Adrenal gland (tissue), 12 donors: ENCODE measurements around the gene DNAH12. TPM values are rescaled to one million over a fixed set of nuclear protein-coding genes. Genes with fewer than 3 reads are reported as not detected.
"Not testable (repeated sequence)": the region's sequence is repeated elsewhere in the genome, so short reads cannot be mapped to it uniquely, and the experiment has no call there.

Source experiments
- DNase-seq, 7 donors: peaks; one replicate each; pipeline ENCODE4 v3.0.0-alpha.2; 2019 to 2020
- H3K27ac ChIP-seq, 5 donors: fragments of 200-600 bp; sonication (generic) in 4 of 5; 1 replicate in 3 of 5; 2 replicates in 2 of 5; pipeline versions ENCODE4 v1.5.1 to v1.8.0; 2016 to 2020; ENCODE audit warnings: mild to moderate bottlenecking in 1 of 5
- H3K27me3 ChIP-seq: fragments of 200-600 bp; 2 replicates; pipeline ENCODE4 v1.8.0; 2021
- H3K36me3 ChIP-seq, 2 donors: fragments of 200-600 bp; replicated peaks in 1 of 2; 1 replicate in 1 of 2; 2 replicates in 1 of 2; pipeline versions ENCODE4 v1.5.1 to v1.8.0; 2018 to 2022
- H3K4me1 ChIP-seq, 2 donors: fragments of 200-600 bp; replicated peaks in 1 of 2; 1 replicate in 1 of 2; 2 replicates in 1 of 2; pipeline versions ENCODE4 v1.5.1 to v1.8.0; 2018 to 2021
- H3K4me3 ChIP-seq, 4 donors: fragments of 200-600 bp; sonication (generic) in 3 of 4; one replicate each; pipeline ENCODE4 v1.5.1; 2016 to 2018
- H3K9me3 ChIP-seq, 3 donors: fragments of 200-600 bp; sonication (generic) in 1 of 3; replicated peaks in 1 of 3; 1 replicate in 2 of 3; 2 replicates in 1 of 3; pipeline versions ENCODE4 v1.5.1 to v1.8.0; 2016 to 2021
- POLR2A ChIP-seq, 2 donors: fragments of 450-650 bp; IDR thresholded peaks; one replicate each; pipeline ENCODE4 v1.6.1; 2017; ENCODE audit warnings: antibody characterized with exemption in 2 of 2, mild to moderate bottlenecking in 2 of 2, moderate library complexity in 1 of 2
- WGBS, 4 donors: extraction: QIAGEN DNeasy Blood & Tissue Kit in 2 of 4; methylation state at CpG; one replicate each; pipeline versions ENCODE4 v1.1.5 to v1.1.7; 2013 to 2017; 5-methylcytosine and 5-hydroxymethylcytosine counted together
- intact Hi-C, 2 donors: fragments of 100-400 bp; cut with DNase I; formaldehyde crosslinking; loops; one replicate each; pipeline versions ENCODE4 v1.14.1 to v1.15.0; 2022 to 2023
- polyA plus RNA-seq, 3 donors: library from polyadenylated mRNA; stranded (reverse); fragments of 200-250 nt in 2 of 3; fragments of 350-450 nt in 1 of 3; fragmentation: Illumina TruSeq in 1 of 3; extraction: RNeasy Lipid Tissue Mini Kit (QIAGEN cat#74804) in 1 of 3; gene quantifications; one replicate each; pipeline ENCODE4 v1.2.3, GENCODE V29; 2013 to 2014
- total RNA-seq, 9 donors: library from RNA; depleted of rRNA in 4 of 9; stranded (reverse); fragments of >200 nt in 4 of 9; fragments of 120-200 nt in 1 of 9; fragmentation: NEBNext Ultra II Directional in 1 of 9; extraction: Animal tissue kit (Norgen Biotek cat#: 25700) in 1 of 9; gene quantifications; one replicate each; pipeline versions ENCODE4 v1.1.0 to v1.2.4, GENCODE V29; 2013 to 2023
- TF ChIP-seq, protein P1 (sequence below), 6 experiments: fragments of 450-650 bp in 4 of 6; fragments of 200-600 bp in 2 of 6; sonication (generic) in 1 of 6; IDR thresholded peaks; 1 replicate in 5 of 6; 2 replicates in 1 of 6; pipeline versions ENCODE4 v1.5.1 to v1.8.0; 2016 to 2021; ENCODE audit warnings: antibody characterized with exemption in 6 of 6, mild to moderate bottlenecking in 2 of 6, moderate library complexity in 1 of 6
- donor health status: healthy with polysubstance abuse.
- donor health status: Bipolar disorder and iron deficiency.
- donor health status: DM: yes; HTN: yes; CAD: no.
- donor health status: DM: no; HTN: no; CAD: no.
- donor health status: DM: no; HTN: no; CAD: no.
- donor health status: DM: yes; HTN: yes; CAD: no.

DNAH12 gene
- total and polyA plus RNA-seq, 12 donors, result 0.16 to 1.8 (median 0.58) TPM

DNA sequence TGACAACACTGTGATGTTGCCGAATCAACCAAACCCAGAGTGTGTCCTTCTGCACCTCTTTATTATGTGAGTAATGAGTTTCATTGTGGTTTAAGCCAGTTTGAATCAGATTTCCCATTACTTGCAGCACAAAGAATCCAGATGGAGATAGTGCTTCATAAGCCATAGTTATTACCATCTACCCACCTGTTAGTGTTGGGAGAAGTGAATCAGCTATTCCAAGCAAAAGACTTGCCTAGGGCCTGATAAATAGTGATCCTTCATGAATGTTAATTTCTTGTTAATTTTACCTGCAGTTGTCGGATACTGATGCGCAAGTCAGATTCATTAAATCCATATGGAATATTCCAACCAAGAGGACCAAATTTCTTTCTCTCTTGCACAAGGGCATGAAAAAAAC lies 229.9 kb downstream of the DNAH12 start:
- Histone ChIP-seq H3K4me1 (no peaks in the 10 kb centered on the region), H3K27me3 (no peaks in the 10 kb centered on the region), H3K4me3 (no peak overlapping the region), H3K36me3 (no peaks in the 10 kb centered on the region), H3K9me3 (peaks cover 0 to 5% (median 4%) of the 10 kb centered on the region in 3 donors), H3K27ac (no peak overlapping the region)
- WGBS, 4 donors, result 77 to 98% (median 96%) methylated on average over 3 of the region's 3 CpGs
- DNase-seq, result no peak
- intact Hi-C loops, result no loop called here
- TF ChIP-seq, protein P1, sequence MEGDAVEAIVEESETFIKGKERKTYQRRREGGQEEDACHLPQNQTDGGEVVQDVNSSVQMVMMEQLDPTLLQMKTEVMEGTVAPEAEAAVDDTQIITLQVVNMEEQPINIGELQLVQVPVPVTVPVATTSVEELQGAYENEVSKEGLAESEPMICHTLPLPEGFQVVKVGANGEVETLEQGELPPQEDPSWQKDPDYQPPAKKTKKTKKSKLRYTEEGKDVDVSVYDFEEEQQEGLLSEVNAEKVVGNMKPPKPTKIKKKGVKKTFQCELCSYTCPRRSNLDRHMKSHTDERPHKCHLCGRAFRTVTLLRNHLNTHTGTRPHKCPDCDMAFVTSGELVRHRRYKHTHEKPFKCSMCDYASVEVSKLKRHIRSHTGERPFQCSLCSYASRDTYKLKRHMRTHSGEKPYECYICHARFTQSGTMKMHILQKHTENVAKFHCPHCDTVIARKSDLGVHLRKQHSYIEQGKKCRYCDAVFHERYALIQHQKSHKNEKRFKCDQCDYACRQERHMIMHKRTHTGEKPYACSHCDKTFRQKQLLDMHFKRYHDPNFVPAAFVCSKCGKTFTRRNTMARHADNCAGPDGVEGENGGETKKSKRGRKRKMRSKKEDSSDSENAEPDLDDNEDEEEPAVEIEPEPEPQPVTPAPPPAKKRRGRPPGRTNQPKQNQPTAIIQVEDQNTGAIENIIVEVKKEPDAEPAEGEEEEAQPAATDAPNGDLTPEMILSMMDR (IDR thresholded peaks at IDR 0.05), result no peak
- no peak for TF ChIP-seq POLR2A (IDR thresholded peaks at IDR 0.05)

DNA sequence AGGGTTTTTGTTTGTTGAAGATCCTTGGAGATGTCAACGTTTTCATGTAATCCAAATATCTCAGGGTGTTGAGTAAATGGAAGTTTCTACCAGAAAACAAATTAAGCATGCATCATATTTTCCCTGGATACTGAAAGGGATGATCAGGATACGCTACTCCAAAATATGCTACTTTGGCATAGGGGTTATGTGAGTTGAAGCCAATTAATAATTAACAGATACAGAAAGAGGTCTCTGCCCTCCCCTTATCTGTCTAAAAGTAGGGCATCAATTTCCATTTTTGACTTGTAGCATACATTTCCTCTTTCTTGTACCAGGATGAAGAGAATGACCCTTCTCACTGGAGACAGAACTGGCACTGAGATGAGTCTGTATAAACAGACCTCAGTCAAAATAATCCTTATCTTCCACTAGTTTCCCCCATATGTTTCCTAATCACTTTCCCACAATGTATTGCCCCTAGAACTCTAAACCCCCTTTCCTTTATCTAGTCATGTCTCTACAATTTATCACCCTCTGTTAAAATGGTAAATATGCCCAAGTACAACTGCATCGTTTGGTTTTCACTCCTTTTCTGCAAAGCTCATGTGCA lies 234.3 kb downstream of the DNAH12 start:
- Histone ChIP-seq H3K27me3 (no peaks in the 10 kb centered on the region), H3K27ac (no peak overlapping the region), H3K4me1 (no peaks in the 10 kb centered on the region), H3K4me3 (no peak overlapping the region), H3K9me3 (no peaks in the 10 kb centered on the region), H3K36me3 (no peaks in the 10 kb centered on the region)
- WGBS, 4 donors, result 48 to 52% (median 50%) methylated on average over 3 of the region's 3 CpGs
- no peak for DNase-seq
- intact Hi-C loops, result no loop called here
- TF ChIP-seq, protein P1 (IDR thresholded peaks at IDR 0.05), result no peak
- no peak for TF ChIP-seq POLR2A (IDR thresholded peaks at IDR 0.05)

DNA sequence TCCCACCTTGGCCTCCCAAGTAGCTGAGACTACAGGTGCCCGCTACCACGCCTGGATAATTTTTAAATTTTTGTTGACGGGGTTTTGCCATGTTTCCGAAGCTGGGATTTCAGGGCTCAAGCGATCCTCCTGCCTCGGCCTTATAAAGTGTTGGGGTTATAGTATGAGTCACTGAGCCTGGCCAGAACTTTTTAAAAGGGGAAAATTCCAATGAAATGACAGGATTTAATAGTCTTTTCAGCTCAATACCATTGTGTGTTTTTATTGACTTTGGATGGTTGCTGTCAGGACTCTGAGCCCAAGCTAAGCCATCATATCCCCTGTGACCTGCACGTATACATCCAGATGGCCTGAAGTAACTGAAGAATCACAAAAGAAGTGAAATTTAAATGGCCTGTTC lies 240.6 kb downstream of the DNAH12 start:
- 90 to 94% (median 93%) methylated on average over 7 of the region's 7 CpGs for WGBS, 4 donors
- DNase-seq, H3K36me3 ChIP-seq, intact Hi-C loops, H3K4me1 ChIP-seq, H3K9me3 ChIP-seq, H3K27me3 ChIP-seq, H3K27ac ChIP-seq, H3K4me3 ChIP-seq: not testable (repeated sequence)

DNA sequence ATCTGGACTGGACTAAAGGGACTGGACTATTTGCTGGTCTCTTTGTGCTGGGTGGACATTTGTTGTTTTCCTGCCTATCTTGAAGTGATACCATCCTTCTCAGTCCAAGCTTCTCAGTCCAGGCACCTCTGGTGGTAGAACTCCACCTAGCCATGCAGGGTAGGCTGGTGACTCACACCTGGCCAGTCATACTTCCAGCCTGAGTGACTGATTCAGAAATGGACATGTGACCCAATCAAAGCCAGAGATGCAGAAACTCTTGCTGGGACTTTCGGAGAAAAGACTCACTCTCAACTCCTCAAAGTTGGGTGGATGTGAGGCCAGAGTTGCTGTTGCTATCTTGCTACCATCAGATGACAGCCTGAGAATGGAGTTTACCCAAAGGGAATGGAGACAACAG lies 246.1 kb downstream of the DNAH12 start:
- H3K4me3 ChIP-seq, result no peak overlapping the region
- no peak for TF ChIP-seq POLR2A (IDR thresholded peaks at IDR 0.05)
- TF ChIP-seq, protein P1 (IDR thresholded peaks at IDR 0.05), result no peak
- H3K4me1 ChIP-seq, result no peaks in the 10 kb centered on the region
- no peaks in the 10 kb centered on the region for H3K36me3 ChIP-seq
- no peaks in the 10 kb centered on the region for H3K9me3 ChIP-seq
- H3K27me3 ChIP-seq, result peaks cover 5% of the 10 kb centered on the region
- DNase-seq, result peak in 3 of 7 donors; percentile 17 to 43 (median 22)
- intact Hi-C loops, result no loop called here
- 62 to 100% (median 88%) methylated on average over 1 of the region's 1 CpG for WGBS, 4 donors
- H3K27ac ChIP-seq, result no peak overlapping the region

DNA sequence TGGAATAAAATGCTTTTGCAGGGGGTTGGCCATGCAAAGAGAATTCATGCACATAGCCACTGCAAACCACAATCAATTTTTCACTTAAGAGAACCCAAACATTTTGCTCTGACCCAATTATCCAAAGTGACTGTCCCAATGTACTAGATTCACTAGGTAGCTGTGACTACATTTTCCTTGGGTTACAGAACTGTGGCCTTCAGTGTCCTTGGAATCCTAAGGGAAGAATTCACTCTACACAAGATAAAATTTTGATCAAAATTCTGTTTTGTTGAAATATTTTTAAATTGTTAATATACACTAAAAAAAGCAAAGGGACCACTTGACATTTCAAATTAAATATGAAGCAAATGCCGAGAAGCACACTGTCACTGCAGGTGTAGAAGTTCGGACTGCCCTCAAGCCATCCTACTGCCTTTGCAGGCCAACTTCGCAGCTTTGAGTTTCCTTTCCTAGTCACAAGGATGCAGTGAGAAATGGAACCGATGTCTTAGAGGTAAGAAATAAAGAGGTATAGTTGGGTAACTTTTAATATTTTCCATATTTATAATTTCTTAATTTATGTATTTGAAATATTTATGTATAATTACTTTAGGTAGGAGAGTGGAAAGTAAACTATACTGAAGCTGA lies 251.1 kb downstream of the DNAH12 start:
- Histone ChIP-seq H3K4me3 (no peak overlapping the region), H3K9me3 (no peaks in the 10 kb centered on the region), H3K36me3 (no peaks in the 10 kb centered on the region), H3K27ac (no peak overlapping the region), H3K4me1 (no peaks in the 10 kb centered on the region), H3K27me3 (peaks cover 5% of the 10 kb centered on the region)
- TF ChIP-seq, protein P1 (IDR thresholded peaks at IDR 0.05), result no peak
- no peak for TF ChIP-seq POLR2A (IDR thresholded peaks at IDR 0.05)
- intact Hi-C loops, result no loop called here
- no peak for DNase-seq
- 88 to 96% (median 95%) methylated on average over 4 of the region's 4 CpGs for WGBS, 4 donors
